Myocyte (in vitro differentiated cells): ENCODE results near the gene ZMYM5. TPM values are rescaled to one million over a fixed set of nuclear protein-coding genes. Genes with fewer than 3 reads are reported as not detected.

Source experiments
- total RNA-seq: library from RNA; depleted of rRNA; stranded (reverse); fragments of >200 nt; gene quantifications from 2 replicates; pipeline ENCODE4 v1.2.3, GENCODE V29; 2014

Gene ZMYM5
- total RNA-seq, 1 donor from 2014 or later, result 10.6 TPM

Other genes with a start within 250 kb of the ZMYM5 start
- gene MPHOSPH8, start 230.0 kb downstream of the ZMYM5 start, total RNA-seq, result 14.8 and 16.7 TPM in 2 replicates
- gene PSPC1, start 80.7 kb downstream of the ZMYM5 start, total RNA-seq, result 42.5 and 47.5 TPM in 2 replicates
- gene ZMYM2, start 95.1 kb upstream of the ZMYM5 start, total RNA-seq, result 97.3 and 98.3 TPM in 2 replicates